Measurements from ENCODE around the gene VIT. TPM values are rescaled to one million over a fixed set of nuclear protein-coding genes. Genes with fewer than 3 reads are reported as not detected.

The VIT gene
- total and polyA plus RNA-seq, 9 donors = 2.9 to 29.7 (median 19.4) TPM

DNA sequence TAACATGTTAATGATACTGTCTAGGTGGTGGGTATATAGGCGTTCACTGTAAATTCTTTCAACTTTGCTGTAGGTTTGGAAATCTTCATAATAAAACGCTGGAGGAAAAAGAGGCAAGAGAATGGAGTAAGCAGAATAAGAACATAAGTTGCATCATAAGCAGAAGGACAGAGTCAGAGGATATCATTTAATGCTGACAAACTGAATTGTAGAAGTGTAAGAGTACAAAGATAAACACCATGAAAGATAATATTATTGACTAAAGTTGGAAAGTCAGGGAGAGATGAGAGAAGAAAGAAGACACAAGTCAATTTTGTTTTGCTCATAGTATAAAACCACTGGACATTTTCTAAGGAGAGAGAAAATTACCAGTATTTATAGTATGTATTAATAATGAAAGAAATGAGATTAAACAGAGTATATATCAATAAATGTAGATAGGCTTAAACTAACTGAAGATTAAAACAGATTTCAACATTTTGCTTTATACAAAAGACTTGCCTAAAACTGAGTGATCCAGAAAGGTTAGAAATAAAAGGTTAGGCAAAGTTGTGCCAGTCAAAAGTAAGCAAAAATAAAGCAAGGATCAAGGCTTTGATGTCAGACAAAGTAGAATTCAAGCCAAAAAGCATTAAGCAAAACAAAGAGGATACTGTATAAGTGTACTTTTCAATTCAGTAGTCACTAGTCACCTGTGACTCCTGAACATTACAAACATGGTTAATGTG is 42.4 kb upstream of the VIT start:
- DNase-seq = no peak
- Histone ChIP-seq H3K27me3 (no peaks in the 10 kb centered on the region), H3K4me1 (ENCODE audit: insufficient read depth) (no peaks in the 10 kb centered on the region), H3K4me3 (no peak overlapping the region), H3K36me3 (no peaks in the 10 kb centered on the region), H3K27ac (no peak overlapping the region), H3K9me3 (no peaks in the 10 kb centered on the region)
- intact Hi-C loops (cut with DNase I) = loop anchor here in 1 of 4 donors (10.0 kb wide), 1 partner anchor 139 kb away; no protein-coding TSS in a partner anchor
- 45 to 70% (median 52%) methylated on average over 2 of the region's 2 CpGs for WGBS, 3 donors
- no peak for TF ChIP-seq EP300 (IDR thresholded peaks at IDR 0.05)
- TF ChIP-seq, protein P1, sequence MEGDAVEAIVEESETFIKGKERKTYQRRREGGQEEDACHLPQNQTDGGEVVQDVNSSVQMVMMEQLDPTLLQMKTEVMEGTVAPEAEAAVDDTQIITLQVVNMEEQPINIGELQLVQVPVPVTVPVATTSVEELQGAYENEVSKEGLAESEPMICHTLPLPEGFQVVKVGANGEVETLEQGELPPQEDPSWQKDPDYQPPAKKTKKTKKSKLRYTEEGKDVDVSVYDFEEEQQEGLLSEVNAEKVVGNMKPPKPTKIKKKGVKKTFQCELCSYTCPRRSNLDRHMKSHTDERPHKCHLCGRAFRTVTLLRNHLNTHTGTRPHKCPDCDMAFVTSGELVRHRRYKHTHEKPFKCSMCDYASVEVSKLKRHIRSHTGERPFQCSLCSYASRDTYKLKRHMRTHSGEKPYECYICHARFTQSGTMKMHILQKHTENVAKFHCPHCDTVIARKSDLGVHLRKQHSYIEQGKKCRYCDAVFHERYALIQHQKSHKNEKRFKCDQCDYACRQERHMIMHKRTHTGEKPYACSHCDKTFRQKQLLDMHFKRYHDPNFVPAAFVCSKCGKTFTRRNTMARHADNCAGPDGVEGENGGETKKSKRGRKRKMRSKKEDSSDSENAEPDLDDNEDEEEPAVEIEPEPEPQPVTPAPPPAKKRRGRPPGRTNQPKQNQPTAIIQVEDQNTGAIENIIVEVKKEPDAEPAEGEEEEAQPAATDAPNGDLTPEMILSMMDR (IDR thresholded peaks at IDR 0.05) = no peak
- TF ChIP-seq POLR2A (IDR thresholded peaks at IDR 0.05) = no peak

DNA sequence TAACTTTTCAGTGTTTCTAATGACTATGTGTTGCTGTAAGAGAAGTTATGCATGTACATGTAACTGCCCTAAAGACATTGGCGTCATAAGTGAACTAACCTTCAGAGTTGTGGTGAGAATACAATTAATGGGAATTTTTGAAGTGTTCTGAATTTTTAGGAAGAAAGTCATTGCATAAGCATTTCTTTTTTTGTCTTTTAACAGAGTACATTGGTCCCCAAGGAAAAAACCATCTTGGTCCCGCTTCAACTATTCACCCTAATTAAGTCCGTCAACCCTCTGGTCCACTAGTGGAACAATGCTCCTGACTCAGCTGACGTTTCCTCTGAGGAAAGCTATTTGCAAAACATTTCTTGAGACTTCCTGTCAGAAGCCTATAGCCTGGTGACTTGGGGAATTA is 41.1 kb upstream of the VIT start:
- WGBS, 3 donors = 65 to 78% (median 66%) methylated on average over 4 of the region's 4 CpGs
- no peak for DNase-seq
- H3K27ac ChIP-seq = no peak overlapping the region
- no peaks in the 10 kb centered on the region for H3K27me3 ChIP-seq
- intact Hi-C loops (cut with DNase I) = loop anchor here in 1 of 4 donors (10.0 kb wide), 1 partner anchor 141 kb away; no protein-coding TSS in a partner anchor
- H3K4me1 ChIP-seq (ENCODE audit: insufficient read depth) = no peaks in the 10 kb centered on the region
- H3K36me3 ChIP-seq = no peaks in the 10 kb centered on the region
- no peak overlapping the region for H3K4me3 ChIP-seq
- TF ChIP-seq, protein P1 (IDR thresholded peaks at IDR 0.05) = no peak
- TF ChIP-seq EP300 (IDR thresholded peaks at IDR 0.05) = no peak
- TF ChIP-seq POLR2A (IDR thresholded peaks at IDR 0.05) = no peak
- no peaks in the 10 kb centered on the region for H3K9me3 ChIP-seq

DNA sequence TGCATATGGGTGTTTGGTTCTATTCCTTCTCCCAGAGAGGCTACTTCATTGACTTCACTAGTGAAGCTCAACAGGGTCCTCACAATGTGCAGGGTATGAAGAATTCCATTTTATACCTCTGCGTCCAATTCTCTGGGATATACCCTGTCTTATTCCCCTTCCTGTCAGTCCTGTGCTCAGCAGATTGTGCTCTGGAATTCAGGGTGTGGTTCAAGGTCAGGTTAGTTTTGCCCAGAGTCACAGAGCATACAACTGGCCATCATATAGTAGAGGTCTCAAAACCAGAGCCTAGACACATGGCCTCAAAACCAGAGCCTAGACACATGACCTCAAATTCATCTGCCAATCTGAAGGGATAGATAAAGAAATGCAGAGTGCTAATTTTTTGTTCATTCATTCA is 38.8 kb upstream of the VIT start:
- H3K27ac ChIP-seq = no peak overlapping the region
- WGBS, 3 donors = 78 to 95% (median 86%) methylated on average over 1 of the region's 1 CpG
- DNase-seq = no peak
- H3K4me1 ChIP-seq (ENCODE audit: insufficient read depth) = no peaks in the 10 kb centered on the region
- no peaks in the 10 kb centered on the region for H3K27me3 ChIP-seq
- intact Hi-C loops (cut with DNase I) = loop anchor here in 1 of 4 donors (10.0 kb wide), 1 partner anchor 143 kb away; no protein-coding TSS in a partner anchor
- H3K9me3 ChIP-seq = no peaks in the 10 kb centered on the region
- TF ChIP-seq POLR2A (IDR thresholded peaks at IDR 0.05) = no peak
- H3K36me3 ChIP-seq = no peaks in the 10 kb centered on the region
- H3K4me3 ChIP-seq = no peak overlapping the region

DNA sequence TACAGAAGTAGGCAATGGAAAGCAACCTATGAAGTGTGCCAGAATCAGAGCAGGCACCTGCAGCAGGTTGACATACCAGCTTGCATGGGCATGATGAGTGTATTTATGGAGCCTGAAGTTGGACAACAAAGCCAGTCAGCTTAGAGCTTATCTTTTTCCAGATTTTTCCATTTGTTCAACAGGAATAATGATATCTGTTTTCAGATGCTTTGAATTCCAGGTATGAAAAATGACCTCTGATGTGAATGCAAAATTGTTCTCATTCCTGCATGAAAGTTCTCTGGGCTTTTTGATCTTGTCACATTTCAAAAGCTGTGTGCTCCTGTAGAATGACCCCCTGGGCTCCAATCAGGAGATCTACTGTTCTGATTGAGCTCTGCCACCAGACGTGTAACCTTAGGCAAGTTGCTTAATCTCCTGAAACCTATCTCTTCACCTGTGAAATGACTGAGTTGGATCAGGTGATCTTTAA is 38.2 kb upstream of the VIT start:
- Histone ChIP-seq H3K9me3 (no peaks in the 10 kb centered on the region), H3K27ac (no peak overlapping the region), H3K4me1 (ENCODE audit: insufficient read depth) (no peaks in the 10 kb centered on the region), H3K27me3 (no peaks in the 10 kb centered on the region), H3K4me3 (no peak overlapping the region), H3K36me3 (no peaks in the 10 kb centered on the region)
- no peak for DNase-seq
- intact Hi-C loops (cut with DNase I) = loop anchor here in 1 of 4 donors (10.0 kb wide), 1 partner anchor 144 kb away; no protein-coding TSS in a partner anchor
- WGBS, 3 donors = 75 to 92% (median 87%) methylated on average over 1 of the region's 1 CpG
- TF ChIP-seq EP300 (IDR thresholded peaks at IDR 0.05) (no peak), POLR2A (IDR thresholded peaks at IDR 0.05) (no peak)
- TF ChIP-seq, protein P1 (IDR thresholded peaks at IDR 0.05) = no peak

DNA sequence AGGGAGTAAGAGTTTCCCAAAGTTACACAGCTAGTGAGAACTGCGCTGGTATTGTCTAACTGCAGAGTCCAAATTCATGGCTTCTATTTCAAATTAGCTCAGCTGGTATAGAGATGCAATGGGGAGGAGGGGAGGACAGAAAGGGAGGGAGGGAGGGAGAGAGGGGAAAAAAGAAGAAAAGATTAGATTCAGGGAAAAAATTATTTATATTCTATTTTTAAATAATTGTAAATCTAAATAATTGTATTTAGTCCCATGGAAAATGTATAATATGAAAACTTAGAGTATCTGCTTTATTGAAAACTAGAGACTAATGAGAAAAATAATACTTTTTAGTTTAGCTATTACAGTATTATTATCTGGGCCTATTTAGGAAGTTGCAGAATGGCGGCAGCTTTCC is 37.3 kb upstream of the VIT start:
- Histone ChIP-seq H3K36me3 (no peaks in the 10 kb centered on the region), H3K9me3 (no peaks in the 10 kb centered on the region), H3K4me1 (ENCODE audit: insufficient read depth) (no peaks in the 10 kb centered on the region), H3K4me3 (no peak overlapping the region), H3K27ac (no peak overlapping the region), H3K27me3 (no peaks in the 10 kb centered on the region)
- no peak for DNase-seq
- 94 to 99% (median 95%) methylated on average over 2 of the region's 2 CpGs for WGBS, 3 donors
- intact Hi-C loops (cut with DNase I) = loop anchor here in 1 of 4 donors (10.0 kb wide), 1 partner anchor 144 kb away; no protein-coding TSS in a partner anchor
- TF ChIP-seq, protein P1 (IDR thresholded peaks at IDR 0.05) = no peak
- no peak for TF ChIP-seq POLR2A (IDR thresholded peaks at IDR 0.05)
- TF ChIP-seq EP300 (IDR thresholded peaks at IDR 0.05) = no peak
